ENCODE measurements around the gene GLYATL1B. TPM values are rescaled to one million over a fixed set of nuclear protein-coding genes. Genes with fewer than 3 reads are reported as not detected.
"Not testable (repeated sequence)": the region's sequence is repeated elsewhere in the genome, so short reads cannot be mapped to it uniquely, and the experiment has no call there.

GLYATL1B gene
- polyA plus RNA-seq, 4 donors = 0.22 to 0.34 TPM; not detected in 2

DNA sequence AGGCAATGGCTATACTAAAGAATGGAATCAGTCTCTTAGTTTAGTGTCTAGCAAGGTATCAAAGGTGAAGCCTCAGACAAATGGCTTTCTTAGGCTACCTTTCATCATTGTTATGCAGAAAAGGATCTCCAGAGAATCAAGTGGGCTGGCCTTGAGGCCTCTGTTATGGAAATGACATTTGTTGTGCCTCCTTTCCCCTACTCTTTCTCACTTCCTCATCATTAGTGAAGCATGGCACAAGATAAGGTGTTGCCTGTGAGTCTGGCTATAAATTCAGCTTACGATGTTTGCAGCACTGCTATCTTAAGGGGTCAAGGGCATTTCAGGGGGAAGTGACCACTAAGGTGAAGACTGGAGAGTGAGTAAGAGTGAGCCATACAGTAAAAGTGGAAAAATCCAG is 9.1 kb downstream of the GLYATL1B start:
- not testable (repeated sequence) for DNase-seq (ENCODE audit: low read depth in 4 of 4, low spot score in 2 of 4)

DNA sequence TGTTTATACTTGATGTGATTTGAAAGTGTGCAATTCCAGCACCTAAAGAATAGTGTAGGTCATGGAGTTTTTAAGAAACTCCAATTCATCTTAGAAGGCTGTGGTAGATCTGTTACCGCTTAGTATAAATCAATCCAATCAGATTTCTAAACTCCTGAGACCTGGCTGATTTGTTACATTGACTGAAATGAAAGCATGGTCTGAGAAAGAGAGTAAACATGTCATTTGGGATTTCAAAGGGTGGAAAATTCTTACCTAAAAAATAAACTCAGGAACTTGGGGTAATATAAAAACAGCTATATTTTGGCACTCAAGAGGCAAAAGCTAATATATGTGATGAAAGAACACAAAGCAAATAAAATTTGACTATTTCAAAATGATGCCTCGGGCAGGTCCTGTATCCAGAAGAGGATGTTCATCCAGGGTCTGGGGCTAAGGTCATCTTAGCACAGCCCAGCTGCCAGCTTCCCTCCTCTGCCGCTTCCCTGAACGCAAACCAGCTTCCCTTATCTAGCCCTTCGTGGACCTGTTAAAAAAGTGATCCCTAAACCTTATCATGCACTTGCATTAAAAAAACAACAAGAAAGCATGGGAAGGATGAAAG is 10.0 kb downstream of the GLYATL1B start:
- DNase-seq (ENCODE audit: low read depth in 4 of 4, low spot score in 2 of 4) = not testable (repeated sequence)

DNA sequence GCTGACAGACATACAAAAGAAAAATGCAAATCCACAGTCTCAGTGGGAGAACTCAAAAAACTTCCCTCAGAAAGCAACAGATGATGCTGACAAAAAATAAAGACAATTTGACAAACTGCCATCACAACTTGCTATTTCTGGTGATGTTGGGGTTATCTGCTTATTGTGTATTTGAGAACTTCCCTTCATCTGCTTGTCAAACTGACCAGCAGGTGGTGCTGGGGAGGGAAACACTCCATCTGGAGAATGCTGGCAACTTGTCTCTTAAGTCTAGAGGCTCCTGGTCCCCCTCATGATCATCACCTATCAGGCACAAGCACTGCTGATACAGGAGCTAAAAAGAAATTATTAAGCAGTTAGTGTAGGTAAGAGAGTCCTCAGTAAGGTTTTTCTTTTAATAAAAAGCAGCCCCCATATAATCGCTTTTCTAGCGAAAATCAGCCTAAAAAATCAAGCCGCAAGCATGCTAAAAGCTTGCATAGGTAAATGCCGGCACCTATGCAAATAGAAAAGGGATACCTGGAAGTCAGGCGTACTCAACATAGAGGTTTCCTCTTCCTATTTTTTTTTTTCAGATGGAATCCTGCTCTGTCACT is 11.1 kb downstream of the GLYATL1B start:
- DNase-seq (ENCODE audit: low read depth in 4 of 4, low spot score in 2 of 4) = peak in 1 of 4 donors; percentile 40

DNA sequence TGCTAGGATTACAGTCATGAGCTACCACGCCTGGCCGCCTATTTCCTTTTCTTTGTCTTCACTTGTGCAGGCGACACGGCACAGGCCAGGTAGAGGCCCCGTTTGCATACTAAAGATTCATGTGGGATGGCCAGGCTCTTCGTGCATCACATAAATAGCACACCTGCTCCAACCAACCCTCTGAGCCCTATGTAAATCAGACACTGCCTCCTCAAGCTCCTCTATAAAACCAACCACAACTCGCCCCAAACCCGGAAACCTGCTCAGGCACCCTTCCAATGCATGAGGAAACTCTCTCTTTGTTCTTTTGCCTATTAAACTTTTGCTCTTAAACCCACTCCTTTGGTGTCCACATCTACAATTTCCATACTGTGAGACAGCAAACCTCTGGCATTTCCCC is 11.8 kb downstream of the GLYATL1B start:
- not testable (repeated sequence) for DNase-seq (ENCODE audit: low read depth in 4 of 4, low spot score in 2 of 4)

GRCh38 chr11:59102259-59102765 is 16.2 kb downstream of the GLYATL1B start:
- peak in 2 of 4 donors; percentile 25 to 48 for DNase-seq (ENCODE audit: low read depth in 4 of 4, low spot score in 2 of 4)

DNA sequence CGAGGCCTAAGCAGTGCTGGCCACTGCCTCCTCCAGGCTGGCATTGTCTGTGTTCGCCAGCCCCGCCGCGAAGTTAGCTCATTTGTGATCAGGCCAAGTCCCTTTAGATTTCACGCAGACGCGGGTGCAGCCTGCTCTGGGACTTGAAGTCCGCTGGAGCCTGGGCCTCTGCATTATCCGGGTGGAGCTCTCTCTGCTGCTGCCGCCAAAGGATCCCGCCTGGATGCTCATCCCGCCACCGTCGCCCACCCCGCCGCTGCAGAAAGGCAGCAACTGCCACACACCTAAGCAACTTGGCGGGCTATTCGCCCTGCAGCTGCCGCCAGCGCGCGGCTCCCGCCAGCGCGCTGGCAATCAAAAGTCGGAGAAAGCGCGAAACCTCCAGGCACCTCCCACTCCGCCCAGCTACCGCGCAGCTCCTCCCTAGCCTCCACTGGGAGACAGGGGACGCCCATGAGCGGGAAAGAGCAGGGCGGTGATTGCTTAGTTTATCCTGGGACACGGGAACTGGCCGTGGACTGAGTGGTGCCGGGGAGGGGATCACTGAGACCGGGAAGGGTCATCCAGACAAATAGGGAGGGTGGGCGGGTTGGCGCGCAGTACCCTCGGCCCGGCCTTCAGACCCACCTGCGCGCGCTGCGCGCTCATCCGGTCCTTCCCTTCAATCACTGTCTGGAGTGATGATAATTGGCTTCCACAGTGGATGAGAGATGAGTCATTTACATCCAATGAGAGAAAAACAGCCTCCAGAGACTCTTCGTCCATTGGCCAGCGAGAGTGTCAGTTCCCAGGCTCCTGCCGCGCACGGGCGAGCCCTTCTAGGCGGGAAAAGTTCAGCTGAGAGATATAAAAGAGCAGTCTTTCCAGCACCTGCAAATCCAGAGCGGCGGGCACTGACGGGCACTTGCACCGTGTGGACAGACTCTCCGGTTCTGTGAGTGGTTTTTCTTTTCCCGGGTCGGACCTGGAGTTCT is 20.5 kb downstream of the GLYATL1B start, which contains the start of gene FAM111B:
TSS of gene FAM111B (plus strand) at position 875 of the 974 bp plus-strand sequence. CDS start 2,389 bp downstream, outside the sequence.
- peak; percentile 63 to 89 (median 77) for DNase-seq (ENCODE audit: low read depth in 4 of 4, low spot score in 2 of 4)

DNA sequence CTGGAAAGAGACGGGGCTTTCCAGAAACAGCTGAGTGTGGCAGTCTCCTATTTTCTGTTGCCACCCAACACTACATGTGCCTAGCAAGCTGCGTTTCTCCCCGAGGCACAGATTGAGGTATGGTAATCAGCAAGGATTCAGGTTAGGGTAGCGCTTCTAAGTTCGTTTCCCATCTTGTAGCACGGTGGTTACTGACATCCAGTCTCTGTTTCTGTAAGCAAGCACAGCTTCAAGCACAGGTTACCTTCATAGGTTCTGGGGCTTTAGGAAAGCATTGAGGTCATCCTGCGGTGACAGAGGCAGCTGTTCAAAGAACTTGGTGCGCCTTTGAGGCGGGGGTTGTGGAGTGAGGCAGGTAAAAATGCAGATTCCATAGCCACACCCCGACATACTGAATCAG is 21.6 kb downstream of the GLYATL1B start:
- DNase-seq (ENCODE audit: low read depth in 4 of 4, low spot score in 2 of 4) = peak in 1 of 4 donors; percentile 17

DNA sequence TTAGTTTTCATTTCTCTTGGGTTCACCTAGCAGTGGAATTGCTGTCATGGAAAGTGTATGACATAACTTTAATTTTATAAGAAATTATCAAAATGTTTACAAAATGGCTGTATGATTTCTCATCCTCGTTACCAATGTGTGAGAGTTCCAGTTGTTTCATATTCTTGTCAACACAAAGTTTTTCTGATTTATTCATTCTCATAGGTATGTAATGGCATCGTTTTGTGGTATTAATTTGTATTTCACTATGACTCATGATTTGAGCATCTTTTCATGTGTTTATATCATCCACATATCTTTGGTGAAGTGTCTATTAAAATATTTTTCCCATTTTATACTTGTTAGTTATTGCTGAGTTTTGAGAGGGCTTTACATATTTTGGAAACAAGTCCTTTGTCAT is 26.4 kb downstream of the GLYATL1B start:
- no peak for DNase-seq (ENCODE audit: low read depth in 4 of 4, low spot score in 2 of 4)

- DNase-seq (ENCODE audit: low read depth in 4 of 4, low spot score in 2 of 4) = no peak
Observed at GRCh38 chr11:59114344-59114743, 28.2 kb downstream of the GLYATL1B start.

DNA sequence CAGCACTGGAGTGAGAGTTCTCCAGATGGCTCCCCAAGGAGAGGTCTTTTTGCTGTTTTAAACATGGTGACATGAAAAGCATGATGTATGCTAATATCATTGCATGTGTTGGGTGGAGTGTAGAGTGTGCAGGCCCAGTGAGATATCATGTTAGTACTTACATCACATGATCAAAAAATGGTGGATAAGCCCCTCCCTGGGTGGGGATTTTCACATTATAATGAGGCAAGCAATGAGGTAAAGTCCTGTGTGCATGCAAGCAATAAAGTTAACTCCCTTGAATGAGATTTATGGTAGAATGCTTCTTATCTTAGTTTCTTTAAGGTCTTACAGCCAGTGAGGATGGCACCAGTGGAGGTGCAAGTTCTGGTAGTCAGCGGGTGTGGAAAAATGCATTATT is 29.4 kb downstream of the GLYATL1B start:
- DNase-seq (ENCODE audit: low read depth in 4 of 4, low spot score in 2 of 4) = no peak

GRCh38 chr11:59117774-59118173 is 31.7 kb downstream of the GLYATL1B start:
- no peak for DNase-seq (ENCODE audit: low read depth in 4 of 4, low spot score in 2 of 4)

DNA sequence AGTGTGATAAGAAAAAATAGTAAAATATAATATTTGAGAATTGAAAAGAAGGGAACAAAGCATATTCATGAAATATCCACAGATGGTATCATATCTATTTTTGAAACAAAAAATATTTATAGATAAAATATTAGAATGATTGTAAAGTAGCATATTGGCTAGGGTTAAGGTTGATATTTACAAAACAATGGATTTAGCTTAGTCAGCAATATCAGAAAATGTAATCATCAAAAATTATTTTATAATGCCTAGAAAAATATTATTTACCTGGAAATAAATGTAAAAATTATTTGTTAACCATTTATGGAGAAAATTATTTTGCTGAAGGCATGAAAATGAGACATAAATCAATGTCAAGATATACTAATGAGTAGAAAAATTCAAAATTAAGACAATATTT is 33.7 kb downstream of the GLYATL1B start:
- no peak for DNase-seq (ENCODE audit: low read depth in 4 of 4, low spot score in 2 of 4)

DNA sequence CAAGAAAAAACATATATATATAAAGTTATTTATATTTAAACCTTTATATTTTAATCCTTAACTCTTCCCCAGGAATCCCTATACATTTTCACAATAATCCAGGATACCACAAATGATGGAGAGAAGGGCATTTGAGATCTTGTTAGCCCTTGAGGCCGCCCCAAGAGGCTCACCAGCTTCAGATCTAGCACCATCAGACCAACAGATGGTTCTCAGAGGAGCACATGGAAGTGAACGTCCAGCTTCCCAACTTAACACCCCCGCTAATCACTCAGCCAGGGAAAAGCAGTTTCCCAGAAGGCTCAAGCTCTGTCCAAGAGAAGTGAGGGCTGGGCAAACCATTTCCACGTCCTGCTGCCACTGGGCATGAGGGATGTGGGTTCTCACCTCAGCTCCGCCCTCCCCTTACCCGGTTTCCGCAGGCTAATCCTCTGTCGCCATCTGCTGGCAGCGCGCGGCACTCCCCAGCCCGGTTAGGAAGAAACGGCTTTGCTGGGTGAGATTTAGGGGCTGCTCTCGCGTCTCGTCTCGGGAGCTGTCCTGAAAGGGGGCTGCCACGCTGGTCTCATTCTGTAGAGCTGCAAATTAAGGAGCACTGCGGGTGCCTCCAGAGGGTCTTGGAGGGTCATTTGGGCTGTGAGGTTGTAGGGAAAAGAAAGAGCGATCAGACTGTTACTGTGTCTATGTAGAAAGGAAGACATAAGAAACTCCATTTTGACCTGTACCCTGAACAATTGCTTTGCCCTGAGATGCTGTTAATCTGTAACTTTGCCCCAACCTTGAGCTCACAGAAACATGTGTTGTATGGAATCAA is 49.7 kb downstream of the GLYATL1B start:
- peak in 1 of 4 donors; percentile 80 for DNase-seq (ENCODE audit: low read depth in 4 of 4, low spot score in 2 of 4)

DNA sequence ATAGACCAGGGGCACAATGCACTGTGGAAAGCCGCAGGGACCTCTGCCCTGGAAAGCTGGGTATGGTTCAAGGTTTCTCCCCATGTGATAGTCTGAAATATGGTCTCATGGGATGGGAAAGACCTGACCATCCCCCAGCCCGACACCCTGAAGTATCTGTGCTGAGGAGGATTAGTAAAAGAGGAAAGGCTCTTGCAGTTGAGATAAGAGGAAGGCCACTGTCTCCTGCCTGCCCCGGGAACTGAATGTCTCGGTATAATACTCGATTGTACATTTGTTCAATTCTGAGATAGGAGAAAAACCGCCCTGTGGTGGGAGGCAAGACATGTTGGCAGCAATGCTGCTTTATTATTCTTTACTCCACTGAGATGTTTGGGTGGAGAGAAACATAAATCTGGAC is 50.4 kb downstream of the GLYATL1B start:
- not testable (repeated sequence) for DNase-seq (ENCODE audit: low read depth in 4 of 4, low spot score in 2 of 4)

GRCh38 chr11:59137190-59137589 is 51.1 kb downstream of the GLYATL1B start:
- DNase-seq (ENCODE audit: low read depth in 4 of 4, low spot score in 2 of 4) = no peak

- DNase-seq (ENCODE audit: low read depth in 4 of 4, low spot score in 2 of 4) = no peak
Observed at GRCh38 chr11:59138643-59139042, 52.5 kb downstream of the GLYATL1B start.

- DNase-seq (ENCODE audit: low read depth in 4 of 4, low spot score in 2 of 4) = no peak
Observed at GRCh38 chr11:59141191-59141590, 55.1 kb downstream of the GLYATL1B start.

DNA sequence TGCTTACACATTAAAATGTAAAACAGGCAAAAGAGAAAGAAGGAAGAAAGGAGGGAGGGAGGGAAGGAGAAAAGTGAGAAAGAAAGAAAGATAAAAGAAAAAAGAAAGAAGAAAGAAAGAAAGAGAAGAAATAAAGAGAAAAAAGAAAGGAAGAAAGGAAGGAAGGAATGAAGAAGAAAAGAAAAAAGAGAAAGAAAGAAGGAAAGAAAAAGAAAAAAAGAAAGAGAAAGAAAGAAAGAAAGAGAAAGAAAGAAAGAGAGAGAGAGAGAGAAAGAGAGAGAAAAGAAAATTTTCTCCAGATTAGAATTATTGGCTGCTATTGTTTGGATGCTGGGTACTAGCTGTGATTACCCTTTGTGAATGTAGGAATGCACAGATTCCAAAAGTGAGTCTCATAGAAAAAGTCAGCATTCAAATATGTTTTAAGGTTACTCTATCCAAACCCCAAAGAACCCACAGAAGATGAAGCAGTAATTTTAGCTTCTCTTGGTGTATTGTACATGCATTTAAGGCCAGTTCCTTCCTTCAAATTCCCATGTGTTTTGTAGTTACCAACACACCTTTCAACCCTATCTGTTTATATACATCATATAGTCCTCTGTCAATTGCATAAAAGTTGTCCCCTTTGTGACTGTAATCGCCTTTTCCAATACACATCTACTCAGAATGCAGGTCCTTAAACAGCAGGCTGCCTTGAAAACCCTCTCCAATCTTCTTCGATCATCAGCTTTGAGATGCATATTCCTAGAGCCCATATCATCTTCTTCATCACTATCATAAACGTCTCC is 55.8 kb downstream of the GLYATL1B start:
- DNase-seq (ENCODE audit: low read depth in 4 of 4, low spot score in 2 of 4) = no peak
